DOHH2 (cell line): Measurements from ENCODE around the gene RBM39.

Source experiments
- EZH2phosphoT487 ChIP-seq: fragments of 200-600 bp; sonication (generic); IDR thresholded peaks from 2 replicates; pipeline ENCODE4 v1.6.1; 2017; ENCODE audit warnings: borderline replicate concordance, mild to moderate bottlenecking, antibody characterized with exemption, low read length, moderate library complexity, mixed read lengths
- TF ChIP-seq, protein P1 (sequence below): fragments of 200-600 bp; sonication (generic); IDR thresholded peaks from one replicate; pipeline ENCODE4 v1.5.1; 2014; ENCODE audit warnings: antibody characterized with exemption, mild to moderate bottlenecking, low read depth, low read length; ENCODE audit not compliant: poor library complexity, severe bottlenecking

DNA sequence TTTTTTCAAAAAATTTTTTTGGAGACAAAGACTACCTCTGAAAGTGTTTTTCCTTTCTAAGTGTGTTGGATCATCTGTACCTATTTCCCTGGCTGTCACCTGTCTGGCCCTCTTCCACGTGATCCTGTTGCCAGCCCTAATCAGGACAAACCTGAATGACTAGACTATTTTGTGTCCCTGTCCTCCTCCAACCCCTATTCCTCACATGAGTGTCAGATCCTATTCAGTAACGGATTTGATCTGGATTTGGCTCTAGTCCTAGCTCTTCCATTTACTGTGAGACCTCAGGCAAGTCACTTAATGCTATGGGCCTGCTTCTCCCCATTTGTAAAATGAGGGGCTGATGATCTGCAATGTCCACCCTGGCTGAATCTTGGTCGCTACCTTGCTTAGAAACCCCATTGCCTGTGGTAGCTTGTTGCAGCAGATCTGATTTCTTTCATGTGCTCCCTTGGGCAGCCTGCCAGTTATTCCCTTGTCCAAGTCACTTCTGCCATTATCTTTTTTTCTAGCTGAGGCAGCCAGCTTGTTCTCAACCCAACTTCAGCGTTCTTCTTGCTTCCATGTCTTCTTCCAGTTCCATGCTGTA lies 34.5 kb upstream of the RBM39 start:
- TF ChIP-seq, protein P1, sequence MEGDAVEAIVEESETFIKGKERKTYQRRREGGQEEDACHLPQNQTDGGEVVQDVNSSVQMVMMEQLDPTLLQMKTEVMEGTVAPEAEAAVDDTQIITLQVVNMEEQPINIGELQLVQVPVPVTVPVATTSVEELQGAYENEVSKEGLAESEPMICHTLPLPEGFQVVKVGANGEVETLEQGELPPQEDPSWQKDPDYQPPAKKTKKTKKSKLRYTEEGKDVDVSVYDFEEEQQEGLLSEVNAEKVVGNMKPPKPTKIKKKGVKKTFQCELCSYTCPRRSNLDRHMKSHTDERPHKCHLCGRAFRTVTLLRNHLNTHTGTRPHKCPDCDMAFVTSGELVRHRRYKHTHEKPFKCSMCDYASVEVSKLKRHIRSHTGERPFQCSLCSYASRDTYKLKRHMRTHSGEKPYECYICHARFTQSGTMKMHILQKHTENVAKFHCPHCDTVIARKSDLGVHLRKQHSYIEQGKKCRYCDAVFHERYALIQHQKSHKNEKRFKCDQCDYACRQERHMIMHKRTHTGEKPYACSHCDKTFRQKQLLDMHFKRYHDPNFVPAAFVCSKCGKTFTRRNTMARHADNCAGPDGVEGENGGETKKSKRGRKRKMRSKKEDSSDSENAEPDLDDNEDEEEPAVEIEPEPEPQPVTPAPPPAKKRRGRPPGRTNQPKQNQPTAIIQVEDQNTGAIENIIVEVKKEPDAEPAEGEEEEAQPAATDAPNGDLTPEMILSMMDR, result no peak
- TF ChIP-seq EZH2phosphoT487, result no peak
